GM12878 (cell line): ENCODE measurements around the gene ABCA13. TPM values are rescaled to one million over a fixed set of nuclear protein-coding genes. Genes with fewer than 3 reads are reported as not detected.

ENCODE experiments used
- ATAC-seq: fragments of 200-7000 bp; cut with Tn5 transposase; 3 replicates; pipeline ENCODE4 v1.9.1; 2020; ENCODE audit warnings: mild to moderate bottlenecking, moderate library complexity
- BruUV-seq: library from RNA; stranded (reverse); fragments of 400-500 nt; replicated peaks from 2 replicates; lab custom pipeline; 2021; lab: Mats Ljungman, UMichigan
- CTCF ChIA-PET: fragments of 300-600 bp; sonication (Branson Sonifier 250); formaldehyde crosslinking; extraction: SDS; loops from one replicate; lab custom pipeline; 2021; ENCODE audit warnings: inconsistent platforms; lab: Yijun Ruan, JAX
- POLR2A ChIA-PET: fragments of 350-600 bp; formaldehyde crosslinking; extraction: SDS; loops from one replicate; lab custom pipeline; 2021; ENCODE audit warnings: inconsistent platforms; lab: Charles Lee
- RAD21 ChIA-PET: fragments of 300-600 bp; sonication (Branson Sonifier 250); formaldehyde crosslinking; loops from one replicate; lab custom pipeline; 2023; ENCODE audit warnings: antibody characterized with exemption; ENCODE audit not compliant: unreplicated experiment; lab: Charles Lee
- SMC1A ChIA-PET: fragments of 300-600 bp; sonication (Branson Sonifier 250); formaldehyde crosslinking; loops from one replicate; lab custom pipeline; 2023; ENCODE audit not compliant: unreplicated experiment, uncharacterized antibody; lab: Charles Lee
- DNase-seq: peaks from one replicate; pipeline ENCODE4 v3.0.0-alpha.2; 2011; ENCODE audit warnings: low read depth, low spot score
- FAIRE-seq: peaks from 3 replicates; lab custom pipeline; 2011; peaks lifted over from hg19 to GRCh38; lab: Jason Lieb, UNC
- H2AFZ ChIP-seq: 2 replicates; pipeline ENCODE4 v1.6.0; 2011; ENCODE audit warnings: low read depth, low read length, control low read depth; ENCODE audit not compliant: control insufficient read depth
- H3K27ac ChIP-seq: 2 replicates; pipeline ENCODE4 v1.5.1; 2011; ENCODE audit warnings: control low read depth; ENCODE audit not compliant: control insufficient read depth, insufficient read depth
- H3K27me3 ChIP-seq, 2 experiments: replicated peaks in 1 of 2; 2 replicates each; pipeline versions ENCODE4 v1.6.0 to v1.6.1; 2011; ENCODE audit warnings: low read length in 1 of 2; ENCODE audit not compliant: control insufficient read depth in 2 of 2, insufficient read depth in 2 of 2
- H3K36me3 ChIP-seq, 2 experiments: 2 replicates each; pipeline ENCODE4 v1.5.1; 2011; ENCODE audit warnings: low read length in 1 of 2; ENCODE audit not compliant: control insufficient read depth in 2 of 2, insufficient read depth in 2 of 2
- H3K4me1 ChIP-seq: 2 replicates; pipeline ENCODE4 v1.6.1; 2011; ENCODE audit warnings: mild to moderate bottlenecking, low read length, moderate library complexity, mixed read lengths; ENCODE audit not compliant: control insufficient read depth, insufficient read depth
- H3K4me2 ChIP-seq: 2 replicates; pipeline ENCODE4 v1.6.0; 2011; ENCODE audit warnings: control low read depth; ENCODE audit not compliant: control insufficient read depth, insufficient read depth
- H3K4me3 ChIP-seq: fragments of 200-600 bp; sonication (generic); 2 replicates; pipeline ENCODE4 v1.5.1; 2016
- H3K79me2 ChIP-seq: 2 replicates; pipeline ENCODE4 v1.6.0; 2011; ENCODE audit warnings: low read length; ENCODE audit not compliant: control insufficient read depth, insufficient read depth
- H3K9ac ChIP-seq: 2 replicates; pipeline ENCODE4 v1.8.0; 2011; ENCODE audit warnings: low read length, control low read depth, mixed read lengths; ENCODE audit not compliant: control insufficient read depth, insufficient read depth
- H3K9me3 ChIP-seq: replicated peaks from 3 replicates; pipeline ENCODE4 v1.5.1; 2011; ENCODE audit warnings: mild to moderate bottlenecking, low read length; ENCODE audit not compliant: control insufficient read depth, insufficient read depth
- H4K20me1 ChIP-seq: 2 replicates; pipeline ENCODE4 v1.6.0; 2011; ENCODE audit not compliant: control insufficient read depth, insufficient read depth
- CREM ChIP-seq: IDR thresholded peaks from 2 replicates; pipeline ENCODE4 v1.6.1; 2014; ENCODE audit warnings: antibody characterized with exemption, low read depth
- ESRRA ChIP-seq: IDR thresholded peaks from 2 replicates; pipeline ENCODE4 v1.6.1; 2012; ENCODE audit warnings: mild to moderate bottlenecking, low read length, improper control_type of control experiment
- EZH2 ChIP-seq: IDR thresholded peaks from 2 replicates; pipeline ENCODE4 v1.6.1; 2012; ENCODE audit warnings: low read depth, mild to moderate bottlenecking, control low read depth, inconsistent platforms, low read length, borderline replicate concordance; ENCODE audit not compliant: control insufficient read depth
- MEF2A ChIP-seq: IDR thresholded peaks from 2 replicates; pipeline ENCODE4 v1.6.1; 2011; ENCODE audit warnings: low read depth, mild to moderate bottlenecking, low read length, moderate library complexity; ENCODE audit not compliant: insufficient read depth
- MTA3 ChIP-seq: IDR thresholded peaks from 2 replicates; pipeline ENCODE4 v1.6.1; 2012; ENCODE audit warnings: low read length, inconsistent platforms, borderline replicate concordance
- RBBP5 ChIP-seq: fragments of 200-600 bp; sonication (generic); conservative IDR thresholded peaks from 2 replicates; pipeline ENCODE4 v1.6.1; 2016
- RCOR1 ChIP-seq: conservative IDR thresholded peaks from 2 replicates; pipeline ENCODE4 v1.6.1; 2012; ENCODE audit warnings: low read depth, low read length, improper control_type of control experiment
- SIX5 ChIP-seq: IDR thresholded peaks from 2 replicates; pipeline ENCODE4 v1.6.1; 2011; ENCODE audit warnings: mild to moderate bottlenecking, low read depth, low read length, moderate library complexity; ENCODE audit not compliant: severe bottlenecking
- SP1 ChIP-seq: IDR thresholded peaks from one replicate; pipeline ENCODE4 v1.6.1; 2011; ENCODE audit warnings: low read depth, low read length
- SRF ChIP-seq, 2 experiments: IDR thresholded peaks; 2 replicates each; pipeline ENCODE4 v1.6.1; 2011; ENCODE audit warnings: low read depth in 2 of 2, low read length in 2 of 2, mild to moderate bottlenecking in 1 of 2, moderate library complexity in 1 of 2
- STAT3 ChIP-seq: IDR thresholded peaks from 2 replicates; pipeline ENCODE4 v1.6.1; 2011; ENCODE audit warnings: low read depth, low read length, improper control_type of control experiment
- ZSCAN29 ChIP-seq: fragments of 450-650 bp; IDR thresholded peaks from 2 replicates; pipeline ENCODE4 v1.6.1; 2017; ENCODE audit warnings: mild to moderate bottlenecking, moderate library complexity
- WGBS: methylation state at CpG from one replicate; pipeline ENCODE4 v1.1.6; 2016; ENCODE audit warnings: low lambda C conversion rate; ENCODE audit not compliant: insufficient replicate concordance, insufficient coverage; ENCODE audit errors: missing lambda C conversion rate; 5-methylcytosine and 5-hydroxymethylcytosine counted together
- in situ Hi-C: fragments of 300-500 bp; cut with MboI; formaldehyde crosslinking; loops from 9 replicates; pipeline ENCODE4 v1.14.3; 2018; ENCODE audit warnings: mixed read lengths
- intact Hi-C: fragments of 100-400 bp; cut with micrococcal nuclease; formaldehyde crosslinking; loops from one replicate; pipeline ENCODE4 v1.14.2; 2022; ENCODE audit not compliant: unreplicated experiment
- polyA plus RNA-seq, 11 experiments: library from polyadenylated mRNA; depleted of rRNA in 4 of 11; unstranded in 6 of 11; stranded (reverse) in 5 of 11; fragments of >200 nt; fragmentation: Nextera tagmentation in 4 of 11; fragmentation: Illumina TruSeq in 1 of 11; extraction: Ambion mirVana in 4 of 11; extraction: Trizol in 1 of 11; gene quantifications; 1 replicate in 1 of 11; 2 replicates in 10 of 11; pipeline versions ENCODE4 v1.2.1 to v1.2.3, GENCODE V29; 2011 to 2016; ENCODE audit warnings: inconsistent platforms in 2 of 11, missing spikeins in 2 of 11, low read depth in 1 of 11
- total RNA-seq, 4 experiments: library from RNA; depleted of rRNA in 3 of 4; stranded (reverse); fragments of >200 nt in 3 of 4; fragmentation: Illumina TruSeq in 1 of 4; extraction: Trizol in 1 of 4; gene quantifications; 2 replicates each; pipeline versions ENCODE4 v1.2.1 to v1.2.3, GENCODE V29; 2013 to 2021
- TF ChIP-seq, protein P1 (sequence below): IDR thresholded peaks from 2 replicates; pipeline ENCODE4 v1.6.1; 2012; ENCODE audit warnings: mild to moderate bottlenecking, low read depth, low read length
- TF ChIP-seq, protein P2 (sequence below): IDR thresholded peaks from 2 replicates; pipeline ENCODE4 v1.6.1; 2011; ENCODE audit warnings: low read depth, low read length, improper control_type of control experiment, borderline replicate concordance
- TF ChIP-seq, protein P3 (sequence below): fragments of 450-650 bp; IDR thresholded peaks from 2 replicates; pipeline ENCODE4 v1.6.1; 2018; ENCODE audit warnings: mild to moderate bottlenecking, low read depth, moderate library complexity; ENCODE audit not compliant: partially characterized antibody
- TF ChIP-seq, protein P4 (sequence below), 3 experiments: IDR thresholded peaks in 2 of 3; conservative IDR thresholded peaks in 1 of 3; 2 replicates each; pipeline ENCODE4 v1.5.1; 2011; ENCODE audit warnings: low read depth in 3 of 3, low read length in 3 of 3, mild to moderate bottlenecking in 3 of 3, control low read depth in 2 of 3, moderate library complexity in 2 of 3, inconsistent platforms in 1 of 3, mixed read lengths in 1 of 3; ENCODE audit not compliant: control insufficient read depth in 2 of 3, insufficient read depth in 1 of 3; ENCODE audit errors: extremely low read depth in 1 of 3

Gene ABCA13
- total and polyA plus RNA-seq, 10 of the 15 experiments (the other 5 are each of a cell fraction or from before 2014, with no cell fraction given) = under 0.01 to 0.98 (median 0.04) TPM; not detected in 2

DNA sequence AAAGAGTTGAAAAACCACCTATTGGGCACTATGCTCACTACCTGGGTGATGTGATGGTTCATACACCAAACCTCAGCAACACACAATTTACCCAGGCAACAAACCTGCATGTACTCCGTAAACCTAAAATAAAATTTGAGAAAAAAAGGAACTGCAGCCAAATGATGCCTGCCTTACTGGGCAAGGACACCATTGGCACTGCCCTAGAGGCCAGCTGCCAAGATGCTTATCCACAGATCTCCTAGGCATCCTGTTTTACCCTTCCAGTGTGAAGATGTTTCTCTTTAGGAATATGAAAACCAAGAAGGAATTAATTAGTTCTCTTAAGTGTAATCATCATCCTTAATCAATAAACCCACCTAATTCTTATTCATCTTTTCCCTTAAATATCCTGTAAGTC lies 133.4 kb downstream of the ABCA13 start:
- H2AFZ ChIP-seq = no peak overlapping the region
- BruUV-seq = no TSS peak
- no peaks in the 10 kb centered on the region for H3K27me3 ChIP-seq
- POLR2A ChIA-PET = no interaction called here
- SMC1A ChIA-PET = no interaction called here
- no peaks in the 10 kb centered on the region for H4K20me1 ChIP-seq
- FAIRE-seq (no peak), ATAC-seq (no peak), DNase-seq (no peak)
- H3K4me1 ChIP-seq = no peaks in the 10 kb centered on the region
- in situ Hi-C loops (loop anchor here (10.0 kb wide), 1 partner anchor 1550 kb away; no protein-coding TSS in a partner anchor), intact Hi-C loops (no loop called here)
- H3K36me3 ChIP-seq = no peaks in the 10 kb centered on the region
- H3K4me3 ChIP-seq = no peak overlapping the region
- no peaks in the 10 kb centered on the region for H3K9me3 ChIP-seq
- H3K79me2 ChIP-seq = no peaks in the 10 kb centered on the region
- H3K4me2 ChIP-seq = no peak overlapping the region
- CTCF ChIA-PET = interaction anchor here (1.6 kb wide), 1 partner anchor 11 kb away, joined by 3 read pairs; no protein-coding TSS in a partner anchor
- H3K27ac ChIP-seq = no peak overlapping the region
- RAD21 ChIA-PET = no interaction called here
- WGBS = 25% methylated on average over 1 of the region's 1 CpG
- no peak overlapping the region for H3K9ac ChIP-seq
- TF ChIP-seq RCOR1 (no peak), STAT3 (no peak), MEF2A (no peak), SIX5 (no peak), ESRRA (no peak), EZH2 (no peak), RBBP5 (no peak), SP1 (no peak), ZSCAN29 (no peak), MTA3 (no peak), SRF (IDR thresholded peaks at IDR 0.05; ENCODE audit: low read depth in 2 of 2, low read length in 2 of 2) (no peak), CREM (no peak)
- TF ChIP-seq, protein P1, sequence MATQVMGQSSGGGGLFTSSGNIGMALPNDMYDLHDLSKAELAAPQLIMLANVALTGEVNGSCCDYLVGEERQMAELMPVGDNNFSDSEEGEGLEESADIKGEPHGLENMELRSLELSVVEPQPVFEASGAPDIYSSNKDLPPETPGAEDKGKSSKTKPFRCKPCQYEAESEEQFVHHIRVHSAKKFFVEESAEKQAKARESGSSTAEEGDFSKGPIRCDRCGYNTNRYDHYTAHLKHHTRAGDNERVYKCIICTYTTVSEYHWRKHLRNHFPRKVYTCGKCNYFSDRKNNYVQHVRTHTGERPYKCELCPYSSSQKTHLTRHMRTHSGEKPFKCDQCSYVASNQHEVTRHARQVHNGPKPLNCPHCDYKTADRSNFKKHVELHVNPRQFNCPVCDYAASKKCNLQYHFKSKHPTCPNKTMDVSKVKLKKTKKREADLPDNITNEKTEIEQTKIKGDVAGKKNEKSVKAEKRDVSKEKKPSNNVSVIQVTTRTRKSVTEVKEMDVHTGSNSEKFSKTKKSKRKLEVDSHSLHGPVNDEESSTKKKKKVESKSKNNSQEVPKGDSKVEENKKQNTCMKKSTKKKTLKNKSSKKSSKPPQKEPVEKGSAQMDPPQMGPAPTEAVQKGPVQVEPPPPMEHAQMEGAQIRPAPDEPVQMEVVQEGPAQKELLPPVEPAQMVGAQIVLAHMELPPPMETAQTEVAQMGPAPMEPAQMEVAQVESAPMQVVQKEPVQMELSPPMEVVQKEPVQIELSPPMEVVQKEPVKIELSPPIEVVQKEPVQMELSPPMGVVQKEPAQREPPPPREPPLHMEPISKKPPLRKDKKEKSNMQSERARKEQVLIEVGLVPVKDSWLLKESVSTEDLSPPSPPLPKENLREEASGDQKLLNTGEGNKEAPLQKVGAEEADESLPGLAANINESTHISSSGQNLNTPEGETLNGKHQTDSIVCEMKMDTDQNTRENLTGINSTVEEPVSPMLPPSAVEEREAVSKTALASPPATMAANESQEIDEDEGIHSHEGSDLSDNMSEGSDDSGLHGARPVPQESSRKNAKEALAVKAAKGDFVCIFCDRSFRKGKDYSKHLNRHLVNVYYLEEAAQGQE = no peak
- TF ChIP-seq, protein P2, sequence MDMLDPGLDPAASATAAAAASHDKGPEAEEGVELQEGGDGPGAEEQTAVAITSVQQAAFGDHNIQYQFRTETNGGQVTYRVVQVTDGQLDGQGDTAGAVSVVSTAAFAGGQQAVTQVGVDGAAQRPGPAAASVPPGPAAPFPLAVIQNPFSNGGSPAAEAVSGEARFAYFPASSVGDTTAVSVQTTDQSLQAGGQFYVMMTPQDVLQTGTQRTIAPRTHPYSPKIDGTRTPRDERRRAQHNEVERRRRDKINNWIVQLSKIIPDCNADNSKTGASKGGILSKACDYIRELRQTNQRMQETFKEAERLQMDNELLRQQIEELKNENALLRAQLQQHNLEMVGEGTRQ = no peak
- TF ChIP-seq, protein P3, sequence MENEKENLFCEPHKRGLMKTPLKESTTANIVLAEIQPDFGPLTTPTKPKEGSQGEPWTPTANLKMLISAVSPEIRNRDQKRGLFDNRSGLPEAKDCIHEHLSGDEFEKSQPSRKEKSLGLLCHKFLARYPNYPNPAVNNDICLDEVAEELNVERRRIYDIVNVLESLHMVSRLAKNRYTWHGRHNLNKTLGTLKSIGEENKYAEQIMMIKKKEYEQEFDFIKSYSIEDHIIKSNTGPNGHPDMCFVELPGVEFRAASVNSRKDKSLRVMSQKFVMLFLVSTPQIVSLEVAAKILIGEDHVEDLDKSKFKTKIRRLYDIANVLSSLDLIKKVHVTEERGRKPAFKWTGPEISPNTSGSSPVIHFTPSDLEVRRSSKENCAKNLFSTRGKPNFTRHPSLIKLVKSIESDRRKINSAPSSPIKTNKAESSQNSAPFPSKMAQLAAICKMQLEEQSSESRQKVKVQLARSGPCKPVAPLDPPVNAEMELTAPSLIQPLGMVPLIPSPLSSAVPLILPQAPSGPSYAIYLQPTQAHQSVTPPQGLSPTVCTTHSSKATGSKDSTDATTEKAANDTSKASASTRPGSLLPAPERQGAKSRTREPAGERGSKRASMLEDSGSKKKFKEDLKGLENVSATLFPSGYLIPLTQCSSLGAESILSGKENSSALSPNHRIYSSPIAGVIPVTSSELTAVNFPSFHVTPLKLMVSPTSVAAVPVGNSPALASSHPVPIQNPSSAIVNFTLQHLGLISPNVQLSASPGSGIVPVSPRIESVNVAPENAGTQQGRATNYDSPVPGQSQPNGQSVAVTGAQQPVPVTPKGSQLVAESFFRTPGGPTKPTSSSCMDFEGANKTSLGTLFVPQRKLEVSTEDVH = no peak
- TF ChIP-seq, protein P4, sequence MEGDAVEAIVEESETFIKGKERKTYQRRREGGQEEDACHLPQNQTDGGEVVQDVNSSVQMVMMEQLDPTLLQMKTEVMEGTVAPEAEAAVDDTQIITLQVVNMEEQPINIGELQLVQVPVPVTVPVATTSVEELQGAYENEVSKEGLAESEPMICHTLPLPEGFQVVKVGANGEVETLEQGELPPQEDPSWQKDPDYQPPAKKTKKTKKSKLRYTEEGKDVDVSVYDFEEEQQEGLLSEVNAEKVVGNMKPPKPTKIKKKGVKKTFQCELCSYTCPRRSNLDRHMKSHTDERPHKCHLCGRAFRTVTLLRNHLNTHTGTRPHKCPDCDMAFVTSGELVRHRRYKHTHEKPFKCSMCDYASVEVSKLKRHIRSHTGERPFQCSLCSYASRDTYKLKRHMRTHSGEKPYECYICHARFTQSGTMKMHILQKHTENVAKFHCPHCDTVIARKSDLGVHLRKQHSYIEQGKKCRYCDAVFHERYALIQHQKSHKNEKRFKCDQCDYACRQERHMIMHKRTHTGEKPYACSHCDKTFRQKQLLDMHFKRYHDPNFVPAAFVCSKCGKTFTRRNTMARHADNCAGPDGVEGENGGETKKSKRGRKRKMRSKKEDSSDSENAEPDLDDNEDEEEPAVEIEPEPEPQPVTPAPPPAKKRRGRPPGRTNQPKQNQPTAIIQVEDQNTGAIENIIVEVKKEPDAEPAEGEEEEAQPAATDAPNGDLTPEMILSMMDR (IDR thresholded peaks at IDR 0.05 in 2 of 3, conservative IDR thresholded peaks at IDR 0.05 in 1 of 3; ENCODE audit: control insufficient read depth in 2 of 3, extremely low read depth in 1 of 3, insufficient read depth in 1 of 3, low read depth in 3 of 3, low read length in 3 of 3) = no peak
